Measurements from ENCODE around the gene ADGRA3. TPM values are rescaled to one million over a fixed set of nuclear protein-coding genes. Genes with fewer than 3 reads are reported as not detected.

ADGRA3 gene
- total RNA-seq, 1 experiment from 2014 or later: 40.5 TPM

DNA sequence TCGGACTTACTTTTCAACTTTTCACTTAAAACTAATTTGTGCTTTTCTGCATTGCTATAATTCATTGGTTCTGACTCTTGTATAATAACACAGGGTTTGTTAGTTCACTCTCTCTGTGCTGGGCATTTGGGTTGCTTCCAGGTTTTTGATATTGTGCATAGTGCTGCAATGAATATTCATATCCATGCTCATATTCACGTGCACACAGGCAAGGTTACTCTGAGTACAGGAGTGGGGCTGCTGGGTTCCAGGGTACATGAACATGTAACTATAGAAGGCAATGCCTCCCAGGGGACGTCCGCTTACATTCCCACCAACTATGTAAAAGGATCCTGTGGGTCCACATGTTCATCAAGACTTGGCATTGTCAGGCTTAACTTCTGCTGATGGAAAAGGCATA lies 117.2 kb downstream of the ADGRA3 start:
- ChIA-PET POLR2A (no interaction called here), CTCF (no interaction called here)
- TF ChIP-seq MYBL2 (CRISPR knock-in tag; IDR thresholded peaks at IDR 0.05): no peak
- no peak for TF ChIP-seq CBFB (CRISPR knock-in tag; IDR thresholded peaks at IDR 0.05; ENCODE audit: low read depth)
- TF ChIP-seq, protein P1, sequence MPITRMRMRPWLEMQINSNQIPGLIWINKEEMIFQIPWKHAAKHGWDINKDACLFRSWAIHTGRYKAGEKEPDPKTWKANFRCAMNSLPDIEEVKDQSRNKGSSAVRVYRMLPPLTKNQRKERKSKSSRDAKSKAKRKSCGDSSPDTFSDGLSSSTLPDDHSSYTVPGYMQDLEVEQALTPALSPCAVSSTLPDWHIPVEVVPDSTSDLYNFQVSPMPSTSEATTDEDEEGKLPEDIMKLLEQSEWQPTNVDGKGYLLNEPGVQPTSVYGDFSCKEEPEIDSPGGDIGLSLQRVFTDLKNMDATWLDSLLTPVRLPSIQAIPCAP (CRISPR knock-in tag; IDR thresholded peaks at IDR 0.05): no peak
- TF ChIP-seq, protein P2, sequence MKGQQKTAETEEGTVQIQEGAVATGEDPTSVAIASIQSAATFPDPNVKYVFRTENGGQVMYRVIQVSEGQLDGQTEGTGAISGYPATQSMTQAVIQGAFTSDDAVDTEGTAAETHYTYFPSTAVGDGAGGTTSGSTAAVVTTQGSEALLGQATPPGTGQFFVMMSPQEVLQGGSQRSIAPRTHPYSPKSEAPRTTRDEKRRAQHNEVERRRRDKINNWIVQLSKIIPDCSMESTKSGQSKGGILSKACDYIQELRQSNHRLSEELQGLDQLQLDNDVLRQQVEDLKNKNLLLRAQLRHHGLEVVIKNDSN (CRISPR knock-in tag; IDR thresholded peaks at IDR 0.05): no peak
- TF ChIP-seq KAT7 (CRISPR knock-in tag; IDR thresholded peaks at IDR 0.05; ENCODE audit: borderline replicate concordance): no peak
- TF ChIP-seq ZSCAN18 (CRISPR knock-in tag; IDR thresholded peaks at IDR 0.05): no peak
- TF ChIP-seq GTF2I (CRISPR knock-in tag; conservative IDR thresholded peaks at IDR 0.05): no peak
- no peak for TF ChIP-seq ZNF263 (CRISPR knock-in tag; IDR thresholded peaks at IDR 0.05; ENCODE audit: low read depth)
- Mint-ChIP-seq H3K27ac (no peak overlapping the region), H3K36me3 (peaks cover 49% of the 10 kb centered on the region), H3K4me3 (no peak overlapping the region), H3K9me3 (peaks cover 3% of the 10 kb centered on the region; the same call in 1 of the 2 replicates), H3K27me3 (ENCODE audit: low read depth) (no peaks in the 10 kb centered on the region), H3K4me1 (no peaks in the 10 kb centered on the region)
- no peak for ATAC-seq
- DNase-seq (ENCODE audit: low spot score): no peak

DNA sequence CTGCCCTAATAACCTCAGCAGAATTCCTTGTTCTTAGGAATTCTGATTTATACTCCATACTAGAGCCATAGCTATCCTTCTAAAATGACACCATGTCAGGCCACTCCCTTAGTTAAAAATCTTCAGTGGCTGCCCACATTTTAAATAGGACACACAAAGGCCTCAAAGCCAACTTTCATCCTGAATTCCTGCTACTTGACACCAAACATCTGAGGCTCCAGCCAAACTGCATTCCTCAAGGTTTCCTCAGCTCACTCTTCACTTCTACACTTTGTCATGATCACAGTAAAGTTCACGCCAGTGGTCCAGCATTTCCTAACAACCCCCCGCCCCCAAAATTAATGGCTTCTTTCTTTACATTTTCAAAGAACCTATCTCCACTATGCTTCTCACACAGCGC lies 124.3 kb downstream of the ADGRA3 start:
- peak; percentile 34 for ATAC-seq
- H3K27ac Mint-ChIP-seq: no peak overlapping the region
- CTCF ChIA-PET: interaction anchor here (1.3 to 7.0 kb wide), 3 partner anchors 153 to 602 kb away, joined by 4 to 94 read pairs (median 5); no protein-coding TSS in a partner anchor
- no peaks in the 10 kb centered on the region for H3K27me3 Mint-ChIP-seq (ENCODE audit: low read depth)
- DNase-seq (ENCODE audit: low spot score): no peak
- peaks cover 4% of the 10 kb centered on the region; the same call in 1 of the 2 replicates for H3K4me1 Mint-ChIP-seq
- H3K4me3 Mint-ChIP-seq: no peak overlapping the region
- no peaks in the 10 kb centered on the region for H3K9me3 Mint-ChIP-seq
- POLR2A ChIA-PET: no interaction called here
- H3K36me3 Mint-ChIP-seq: peaks cover 20% of the 10 kb centered on the region
- TF ChIP-seq ZNF121 (CRISPR knock-in tag; IDR thresholded peaks at IDR 0.05) (no peak), ZNF425 (CRISPR knock-in tag; conservative IDR thresholded peaks at IDR 0.05) (no peak), ATF3 (CRISPR knock-in tag; conservative IDR thresholded peaks at IDR 0.05) (no peak), KAT7 (CRISPR knock-in tag; IDR thresholded peaks at IDR 0.05; ENCODE audit: borderline replicate concordance) (no peak), NFYB (CRISPR knock-in tag; conservative IDR thresholded peaks at IDR 0.05; ENCODE audit: low read depth) (no peak), ESRRA (CRISPR knock-in tag; IDR thresholded peaks at IDR 0.05; ENCODE audit: borderline replicate concordance) (no peak), ZNF317 (CRISPR knock-in tag; IDR thresholded peaks at IDR 0.05; ENCODE audit: borderline replicate concordance, low read depth) (no peak), NR2C2 (CRISPR knock-in tag; IDR thresholded peaks at IDR 0.05) (no peak), ZSCAN18 (CRISPR knock-in tag; IDR thresholded peaks at IDR 0.05) (no peak), ZNF263 (CRISPR knock-in tag; IDR thresholded peaks at IDR 0.05; ENCODE audit: low read depth) (no peak), ZNF671 (CRISPR knock-in tag; IDR thresholded peaks at IDR 0.05) (no peak), TP53 (CRISPR knock-in tag; IDR thresholded peaks at IDR 0.05) (no peak)
- TF ChIP-seq, protein P3, sequence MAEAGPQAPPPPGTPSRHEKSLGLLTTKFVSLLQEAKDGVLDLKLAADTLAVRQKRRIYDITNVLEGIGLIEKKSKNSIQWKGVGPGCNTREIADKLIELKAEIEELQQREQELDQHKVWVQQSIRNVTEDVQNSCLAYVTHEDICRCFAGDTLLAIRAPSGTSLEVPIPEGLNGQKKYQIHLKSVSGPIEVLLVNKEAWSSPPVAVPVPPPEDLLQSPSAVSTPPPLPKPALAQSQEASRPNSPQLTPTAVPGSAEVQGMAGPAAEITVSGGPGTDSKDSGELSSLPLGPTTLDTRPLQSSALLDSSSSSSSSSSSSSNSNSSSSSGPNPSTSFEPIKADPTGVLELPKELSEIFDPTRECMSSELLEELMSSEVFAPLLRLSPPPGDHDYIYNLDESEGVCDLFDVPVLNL (CRISPR knock-in tag; IDR thresholded peaks at IDR 0.05; ENCODE audit: borderline replicate concordance, low read depth): no peak
- TF ChIP-seq, protein P4, sequence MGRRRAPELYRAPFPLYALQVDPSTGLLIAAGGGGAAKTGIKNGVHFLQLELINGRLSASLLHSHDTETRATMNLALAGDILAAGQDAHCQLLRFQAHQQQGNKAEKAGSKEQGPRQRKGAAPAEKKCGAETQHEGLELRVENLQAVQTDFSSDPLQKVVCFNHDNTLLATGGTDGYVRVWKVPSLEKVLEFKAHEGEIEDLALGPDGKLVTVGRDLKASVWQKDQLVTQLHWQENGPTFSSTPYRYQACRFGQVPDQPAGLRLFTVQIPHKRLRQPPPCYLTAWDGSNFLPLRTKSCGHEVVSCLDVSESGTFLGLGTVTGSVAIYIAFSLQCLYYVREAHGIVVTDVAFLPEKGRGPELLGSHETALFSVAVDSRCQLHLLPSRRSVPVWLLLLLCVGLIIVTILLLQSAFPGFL (CRISPR knock-in tag; IDR thresholded peaks at IDR 0.05; ENCODE audit: borderline replicate concordance): no peak
- TF ChIP-seq, protein P2 (CRISPR knock-in tag; IDR thresholded peaks at IDR 0.05): no peak
- TF ChIP-seq, protein P5, sequence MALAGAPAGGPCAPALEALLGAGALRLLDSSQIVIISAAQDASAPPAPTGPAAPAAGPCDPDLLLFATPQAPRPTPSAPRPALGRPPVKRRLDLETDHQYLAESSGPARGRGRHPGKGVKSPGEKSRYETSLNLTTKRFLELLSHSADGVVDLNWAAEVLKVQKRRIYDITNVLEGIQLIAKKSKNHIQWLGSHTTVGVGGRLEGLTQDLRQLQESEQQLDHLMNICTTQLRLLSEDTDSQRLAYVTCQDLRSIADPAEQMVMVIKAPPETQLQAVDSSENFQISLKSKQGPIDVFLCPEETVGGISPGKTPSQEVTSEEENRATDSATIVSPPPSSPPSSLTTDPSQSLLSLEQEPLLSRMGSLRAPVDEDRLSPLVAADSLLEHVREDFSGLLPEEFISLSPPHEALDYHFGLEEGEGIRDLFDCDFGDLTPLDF (CRISPR knock-in tag; IDR thresholded peaks at IDR 0.05): no peak
- TF ChIP-seq, protein P6, sequence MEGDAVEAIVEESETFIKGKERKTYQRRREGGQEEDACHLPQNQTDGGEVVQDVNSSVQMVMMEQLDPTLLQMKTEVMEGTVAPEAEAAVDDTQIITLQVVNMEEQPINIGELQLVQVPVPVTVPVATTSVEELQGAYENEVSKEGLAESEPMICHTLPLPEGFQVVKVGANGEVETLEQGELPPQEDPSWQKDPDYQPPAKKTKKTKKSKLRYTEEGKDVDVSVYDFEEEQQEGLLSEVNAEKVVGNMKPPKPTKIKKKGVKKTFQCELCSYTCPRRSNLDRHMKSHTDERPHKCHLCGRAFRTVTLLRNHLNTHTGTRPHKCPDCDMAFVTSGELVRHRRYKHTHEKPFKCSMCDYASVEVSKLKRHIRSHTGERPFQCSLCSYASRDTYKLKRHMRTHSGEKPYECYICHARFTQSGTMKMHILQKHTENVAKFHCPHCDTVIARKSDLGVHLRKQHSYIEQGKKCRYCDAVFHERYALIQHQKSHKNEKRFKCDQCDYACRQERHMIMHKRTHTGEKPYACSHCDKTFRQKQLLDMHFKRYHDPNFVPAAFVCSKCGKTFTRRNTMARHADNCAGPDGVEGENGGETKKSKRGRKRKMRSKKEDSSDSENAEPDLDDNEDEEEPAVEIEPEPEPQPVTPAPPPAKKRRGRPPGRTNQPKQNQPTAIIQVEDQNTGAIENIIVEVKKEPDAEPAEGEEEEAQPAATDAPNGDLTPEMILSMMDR (IDR thresholded peaks at IDR 0.05): no peak
